IgD-negative memory B cell (primary cell): ENCODE data around the gene CCDC17. TPM values are rescaled to one million over a fixed set of nuclear protein-coding genes. Genes with fewer than 3 reads are reported as not detected.
A peak's percentile ranks its signal among the peaks of the same experiment; 100 is the strongest.

Experiments
- H3K27ac Mint-ChIP-seq, 3 donors: one replicate each; pipeline ENCODE4 v1.8.0; 2020 to 2022; ENCODE audit warnings: mild to moderate bottlenecking in 3 of 3, mixed read lengths in 3 of 3, moderate library complexity in 1 of 3
- H3K27me3 Mint-ChIP-seq: one replicate; pipeline ENCODE4 v1.8.0; 2021; ENCODE audit warnings: mixed read lengths
- H3K36me3 Mint-ChIP-seq: one replicate; pipeline ENCODE4 v1.8.0; 2020; ENCODE audit warnings: mild to moderate bottlenecking, mixed read lengths
- H3K4me1 Mint-ChIP-seq, 3 donors: one replicate each; pipeline ENCODE4 v1.8.0; 2020 to 2022; ENCODE audit warnings: mixed read lengths in 3 of 3, mild to moderate bottlenecking in 1 of 3
- H3K4me3 Mint-ChIP-seq, 4 donors: one replicate each; pipeline ENCODE4 v1.8.0; 2020 to 2022; ENCODE audit warnings: mild to moderate bottlenecking in 4 of 4, mixed read lengths in 4 of 4, moderate library complexity in 3 of 4
- H3K9me3 Mint-ChIP-seq, 3 donors: one replicate each; pipeline ENCODE4 v1.8.0; 2020 to 2021; ENCODE audit warnings: mixed read lengths in 3 of 3, mild to moderate bottlenecking in 1 of 3
- polyA plus RNA-seq: library from polyadenylated mRNA; unstranded; fragments of 300-500 nt; fragmentation: Illumina TruSeq; gene quantifications from one replicate; pipeline ENCODE4 v1.2.3, GENCODE V29; 2021

Gene CCDC17
- polyA plus RNA-seq, 1 donor from 2014 or later = 0.60 TPM

GRCh38 chr1:45643978-45644377 is 20.1 kb upstream of the CCDC17 start:
- Mint-ChIP-seq H3K4me1 (peaks cover 7 to 21% (median 14%) of the 10 kb centered on the region in 3 donors), H3K9me3 (no peaks in the 10 kb centered on the region), H3K36me3 (peaks cover 2% of the 10 kb centered on the region), H3K27ac (no peak overlapping the region), H3K4me3 (no peak overlapping the region), H3K27me3 (no peaks in the 10 kb centered on the region)

DNA sequence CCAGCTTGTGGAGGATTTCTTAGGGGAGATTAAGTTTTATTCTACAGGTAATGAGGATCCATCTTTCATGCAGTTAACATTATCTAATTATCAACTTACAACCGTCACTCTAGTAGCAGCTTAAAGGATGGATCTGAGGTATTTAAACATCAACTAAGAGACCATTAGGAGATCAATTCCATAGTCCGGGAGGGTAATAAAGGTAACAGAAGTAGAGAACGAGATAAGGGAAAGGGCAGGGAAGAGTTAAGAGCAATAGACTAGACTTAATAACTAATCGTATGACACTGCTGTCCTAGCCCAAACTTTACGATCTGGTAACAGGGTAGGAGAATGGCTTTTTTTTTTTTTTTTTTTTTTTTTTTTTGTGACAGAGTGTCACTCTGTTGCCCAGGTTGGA is 19.5 kb upstream of the CCDC17 start:
- Mint-ChIP-seq H3K27ac (no peak overlapping the region), H3K4me3 (no peak overlapping the region), H3K36me3 (peaks cover 2% of the 10 kb centered on the region), H3K4me1 (peaks cover 7 to 21% (median 14%) of the 10 kb centered on the region in 3 donors), H3K9me3 (no peaks in the 10 kb centered on the region), H3K27me3 (no peaks in the 10 kb centered on the region)

DNA sequence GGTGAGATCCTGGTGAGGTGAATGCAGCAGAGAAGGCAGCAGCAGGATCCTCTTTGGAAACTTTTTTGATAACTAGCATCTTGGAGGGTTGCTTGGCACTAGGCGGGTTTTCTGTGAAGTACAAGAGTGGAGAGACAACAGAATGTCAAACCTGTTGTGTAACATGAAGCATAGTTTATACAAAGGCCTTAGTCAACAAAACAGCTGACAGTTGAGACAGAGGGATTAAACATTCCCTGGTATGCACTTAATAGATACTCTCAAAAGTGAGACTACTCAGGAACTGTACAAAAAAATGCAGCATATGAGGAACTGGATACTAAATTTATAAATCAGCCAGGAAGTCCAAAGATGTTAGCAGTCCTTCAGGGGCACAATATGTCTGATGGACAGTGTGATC is 16.4 kb upstream of the CCDC17 start:
- Mint-ChIP-seq H3K27me3 (no peaks in the 10 kb centered on the region), H3K4me3 (no peak overlapping the region), H3K27ac (no peak overlapping the region)

GRCh38 chr1:45635211-45635610 is 11.4 kb upstream of the CCDC17 start:
- no peaks in the 10 kb centered on the region for H3K9me3 Mint-ChIP-seq
- H3K27ac Mint-ChIP-seq = no peak overlapping the region
- no peaks in the 10 kb centered on the region for H3K4me1 Mint-ChIP-seq
- H3K4me3 Mint-ChIP-seq = no peak overlapping the region
- H3K27me3 Mint-ChIP-seq = no peaks in the 10 kb centered on the region
- H3K36me3 Mint-ChIP-seq = peaks cover 6% of the 10 kb centered on the region

More for the DNA sequence above, 16.4 kb upstream of the CCDC17 start:
- H3K9me3 Mint-ChIP-seq = no peaks in the 10 kb centered on the region
- peaks cover 6 to 14% (median 9%) of the 10 kb centered on the region in 3 donors for H3K4me1 Mint-ChIP-seq
- peaks cover 2% of the 10 kb centered on the region for H3K36me3 Mint-ChIP-seq

DNA sequence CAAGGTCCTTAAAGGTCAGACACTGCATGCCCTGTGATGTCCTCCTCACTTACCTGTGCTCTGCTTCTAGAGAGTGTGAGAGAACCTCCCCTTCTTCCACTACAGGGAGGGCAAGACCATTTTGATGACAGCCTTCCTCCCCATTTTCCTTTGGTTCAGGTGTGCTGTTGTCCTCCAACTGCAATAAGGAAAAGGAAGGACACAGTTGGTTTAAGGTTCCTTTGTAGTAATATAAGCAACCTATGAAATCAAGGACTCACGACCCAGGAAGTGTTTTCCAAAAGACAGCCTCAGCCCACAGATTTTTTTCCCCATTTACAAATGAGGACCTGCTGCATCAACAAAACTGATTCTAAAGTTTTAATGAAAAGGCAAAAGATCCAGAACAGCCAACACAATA is 6.6 kb upstream of the CCDC17 start:
- peak overlapping the region in 1 of 3 donors; percentile 3 for H3K27ac Mint-ChIP-seq
- H3K36me3 Mint-ChIP-seq = peaks cover 5% of the 10 kb centered on the region
- H3K4me1 Mint-ChIP-seq = no peaks in the 10 kb centered on the region
- no peak overlapping the region for H3K4me3 Mint-ChIP-seq
- no peaks in the 10 kb centered on the region for H3K27me3 Mint-ChIP-seq
- H3K9me3 Mint-ChIP-seq = no peaks in the 10 kb centered on the region

DNA sequence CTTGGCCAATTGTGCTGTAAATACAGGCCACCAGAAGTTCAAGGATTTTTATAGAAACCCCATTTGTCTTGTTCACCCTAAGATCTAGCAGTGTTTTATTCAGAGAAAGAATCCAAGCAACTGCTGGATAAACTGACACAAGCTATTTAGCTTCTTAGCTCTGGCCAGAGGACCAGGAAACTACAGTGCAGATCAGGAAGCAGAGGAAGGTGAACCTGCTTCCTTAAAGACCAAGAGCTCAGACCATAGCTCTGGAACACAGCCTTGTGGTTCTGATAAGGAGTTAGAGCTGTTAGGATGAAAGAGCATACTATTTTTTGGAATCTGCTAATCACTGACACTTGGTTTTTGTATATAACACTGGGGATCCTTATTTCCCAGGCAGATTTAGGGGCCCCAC is 5.2 kb upstream of the CCDC17 start:
- no peaks in the 10 kb centered on the region for H3K27me3 Mint-ChIP-seq
- no peaks in the 10 kb centered on the region for H3K9me3 Mint-ChIP-seq
- peak overlapping the region in 1 of 3 donors; percentile 59 for H3K27ac Mint-ChIP-seq
- H3K36me3 Mint-ChIP-seq = peaks cover 6% of the 10 kb centered on the region
- H3K4me3 Mint-ChIP-seq = no peak overlapping the region
- H3K4me1 Mint-ChIP-seq = peaks cover 0 to 1% (median 0%) of the 10 kb centered on the region in 3 donors

DNA sequence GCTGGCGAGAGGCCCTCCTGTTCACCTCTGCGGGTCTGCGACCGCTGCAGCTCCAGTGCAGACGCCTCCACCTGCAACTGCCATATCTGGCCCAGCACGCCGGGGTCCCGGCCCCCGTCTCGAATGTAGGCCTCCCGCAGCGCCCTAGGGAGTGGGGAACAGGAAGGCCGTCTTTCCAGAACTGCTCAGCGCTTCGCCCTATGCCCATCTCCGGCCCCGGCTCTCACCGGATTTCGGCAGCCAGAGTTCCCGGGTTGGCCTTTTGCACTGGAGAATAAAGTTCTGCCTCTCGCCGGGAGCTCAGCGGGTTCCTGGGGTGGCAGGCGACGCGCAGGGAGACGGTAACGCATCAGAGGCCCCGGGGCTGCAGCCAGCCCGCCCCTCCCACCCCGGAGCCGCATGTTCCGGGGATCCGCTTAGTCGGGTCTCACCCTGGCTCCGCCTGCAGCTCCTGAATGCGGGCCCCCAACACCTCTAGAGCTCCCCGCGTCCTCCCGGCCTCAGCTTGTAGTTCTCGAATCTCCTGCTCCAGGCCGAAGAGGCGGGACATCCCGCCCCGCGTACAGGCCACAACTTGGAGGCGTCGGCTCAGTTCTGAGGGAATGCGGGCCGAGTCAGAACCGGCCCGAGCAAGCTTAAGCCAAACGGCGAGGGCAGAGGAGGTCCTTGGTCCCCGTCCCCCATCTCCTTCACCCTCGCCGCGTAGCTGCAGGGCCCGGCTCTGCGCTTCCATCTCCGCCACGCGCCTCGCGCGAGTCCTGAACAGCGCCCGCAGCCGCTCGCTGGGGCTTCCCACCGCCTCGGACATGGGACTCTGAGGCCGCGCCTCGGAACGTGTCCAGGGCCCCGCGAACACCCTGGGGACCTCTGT is 1.1 kb downstream of the CCDC17 start:
- H3K27ac Mint-ChIP-seq = peak overlapping the region in 1 of 3 donors; percentile 31
- peaks cover 4% of the 10 kb centered on the region for H3K36me3 Mint-ChIP-seq

GRCh38 chr1:45621895-45622523 is 1.8 kb downstream of the CCDC17 start:
- H3K4me1 Mint-ChIP-seq = peaks cover 0 to 2% (median 1%) of the 10 kb centered on the region in 3 donors
- H3K36me3 Mint-ChIP-seq = peaks cover 4% of the 10 kb centered on the region
- H3K9me3 Mint-ChIP-seq = no peaks in the 10 kb centered on the region
- peak overlapping the region in 1 of 4 donors; percentile 45 for H3K4me3 Mint-ChIP-seq
- H3K27ac Mint-ChIP-seq = no peak overlapping the region
- no peaks in the 10 kb centered on the region for H3K27me3 Mint-ChIP-seq

More for the DNA sequence above, 1.1 kb downstream of the CCDC17 start:
- H3K27me3 Mint-ChIP-seq = no peaks in the 10 kb centered on the region
- H3K9me3 Mint-ChIP-seq = no peaks in the 10 kb centered on the region
- H3K4me3 Mint-ChIP-seq = peak overlapping the region in 1 of 4 donors; percentile 45
- H3K4me1 Mint-ChIP-seq = peaks cover 0 to 1% (median 0%) of the 10 kb centered on the region in 3 donors

DNA sequence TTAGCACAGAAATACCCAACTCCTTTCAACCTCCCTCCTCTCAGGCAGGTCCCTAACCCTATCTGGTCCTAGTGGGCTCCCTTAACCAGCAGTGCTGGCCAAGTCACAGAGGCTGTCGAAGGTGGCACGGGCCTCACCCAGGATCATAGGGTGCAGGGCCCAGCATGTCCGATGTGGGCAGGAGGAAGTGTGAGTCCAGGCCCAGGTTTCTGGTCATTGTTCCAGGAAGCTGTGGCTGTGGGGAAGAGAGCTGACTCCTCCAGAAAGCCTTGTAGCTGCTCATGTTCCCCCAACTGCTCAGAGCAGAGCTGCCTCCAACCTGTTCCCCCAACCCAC is 2.4 kb downstream of the CCDC17 start:
- no peaks in the 10 kb centered on the region for H3K27me3 Mint-ChIP-seq
- no peak overlapping the region for H3K4me3 Mint-ChIP-seq
- no peaks in the 10 kb centered on the region for H3K9me3 Mint-ChIP-seq
- peaks cover under 1 to 3% (median 1%) of the 10 kb centered on the region in 3 donors for H3K4me1 Mint-ChIP-seq
- H3K36me3 Mint-ChIP-seq = peaks cover 4% of the 10 kb centered on the region
- H3K27ac Mint-ChIP-seq = no peak overlapping the region

DNA sequence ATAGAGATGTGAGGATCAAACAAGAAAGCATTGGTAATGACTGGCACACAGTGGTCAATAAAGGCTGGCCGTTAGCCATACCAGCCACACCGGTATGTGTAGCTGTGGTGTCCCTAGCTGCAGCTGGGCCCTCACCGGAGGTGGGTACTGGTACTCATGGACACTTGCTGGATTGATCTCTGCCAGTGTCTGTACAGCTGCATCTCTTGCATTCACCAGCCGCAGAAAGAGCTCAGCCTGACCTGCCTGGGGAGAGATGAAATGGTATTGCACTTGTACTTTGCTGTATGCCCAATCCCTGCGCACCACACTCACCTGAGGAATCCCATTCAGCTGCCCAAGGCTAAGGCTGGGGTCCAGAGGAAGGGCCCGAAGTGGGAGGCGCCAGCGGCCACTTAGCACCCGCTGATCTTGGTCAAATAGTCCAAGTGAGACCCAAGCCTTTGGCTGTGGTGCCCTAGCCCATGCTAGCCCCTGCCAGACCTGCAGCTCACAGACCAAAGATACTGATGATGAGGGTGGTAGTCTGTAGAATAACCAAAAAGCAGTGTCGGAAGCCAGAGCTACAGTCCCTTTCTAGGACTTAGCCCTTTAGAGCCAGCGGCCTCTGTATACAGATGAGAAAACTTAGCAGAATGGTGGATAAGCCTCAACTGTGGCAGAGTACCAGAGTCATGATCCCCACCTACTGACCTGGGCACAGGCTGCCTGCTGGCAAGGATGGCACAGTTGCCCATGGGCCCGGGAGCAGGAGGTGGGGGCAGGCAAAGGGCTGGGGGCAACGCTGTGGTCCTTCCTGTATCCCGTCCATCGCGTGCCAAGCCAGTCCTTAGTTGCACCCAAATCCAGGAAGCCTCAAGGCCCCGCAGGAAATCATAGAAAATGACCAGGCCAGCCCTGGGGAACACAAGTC is 3.0 kb downstream of the CCDC17 start:
- H3K27me3 Mint-ChIP-seq = no peaks in the 10 kb centered on the region
- no peaks in the 10 kb centered on the region for H3K9me3 Mint-ChIP-seq
- H3K36me3 Mint-ChIP-seq = peaks cover 9% of the 10 kb centered on the region
- peak overlapping the region in 2 of 3 donors; percentile 20 to 57 for H3K27ac Mint-ChIP-seq
- no peak overlapping the region for H3K4me3 Mint-ChIP-seq
- H3K4me1 Mint-ChIP-seq = peaks cover 6 to 7% (median 7%) of the 10 kb centered on the region in 3 donors

DNA sequence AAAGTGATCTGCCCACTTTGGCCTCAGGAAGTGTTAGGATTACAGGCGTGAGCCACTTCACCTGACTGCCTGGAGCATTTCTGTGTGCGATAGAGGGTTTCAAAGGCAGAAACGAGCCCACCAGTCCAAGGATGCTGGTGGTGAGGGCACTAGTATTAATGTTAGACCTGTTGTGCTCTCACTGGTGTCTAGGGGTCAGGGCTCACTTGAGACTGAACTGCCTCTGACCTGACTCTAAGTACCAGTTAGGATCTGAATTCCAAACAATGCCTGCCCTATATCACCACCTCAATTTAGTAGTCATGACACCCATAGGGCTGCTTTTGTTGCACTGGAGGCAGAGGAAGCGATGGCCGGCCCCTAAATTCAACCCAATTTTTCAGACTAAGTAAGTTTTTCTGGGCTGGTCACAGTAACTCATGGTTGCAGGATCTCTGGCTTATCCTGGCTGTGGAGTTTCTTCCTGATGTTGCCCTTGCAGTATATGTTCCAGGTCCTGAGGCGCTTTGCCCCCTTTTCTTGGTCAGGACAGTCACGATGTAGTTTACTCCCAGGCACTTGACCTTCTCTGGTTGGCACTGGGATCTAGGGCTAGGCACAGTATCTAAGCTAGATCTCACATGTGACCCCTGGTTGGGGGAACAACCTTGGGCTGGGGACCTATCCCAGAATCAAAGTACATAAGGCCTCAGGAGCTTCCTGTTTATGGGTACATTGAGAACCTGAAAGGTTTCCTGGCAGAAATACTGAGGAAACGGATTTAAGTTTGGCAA is 4.5 kb downstream of the CCDC17 start:
- no peaks in the 10 kb centered on the region for H3K27me3 Mint-ChIP-seq
- H3K9me3 Mint-ChIP-seq = no peaks in the 10 kb centered on the region
- peak overlapping the region in 1 of 3 donors; percentile 67 for H3K27ac Mint-ChIP-seq
- H3K4me1 Mint-ChIP-seq = peaks cover 14 to 17% (median 16%) of the 10 kb centered on the region in 3 donors
- H3K36me3 Mint-ChIP-seq = peaks cover 7% of the 10 kb centered on the region
- H3K4me3 Mint-ChIP-seq = no peak overlapping the region

GRCh38 chr1:45617618-45618017 is 6.2 kb downstream of the CCDC17 start:
- Mint-ChIP-seq H3K36me3 (peaks cover 10% of the 10 kb centered on the region), H3K4me1 (peaks cover 14 to 17% (median 16%) of the 10 kb centered on the region in 3 donors), H3K27me3 (no peaks in the 10 kb centered on the region), H3K27ac (no peak overlapping the region), H3K9me3 (no peaks in the 10 kb centered on the region), H3K4me3 (no peak overlapping the region)

DNA sequence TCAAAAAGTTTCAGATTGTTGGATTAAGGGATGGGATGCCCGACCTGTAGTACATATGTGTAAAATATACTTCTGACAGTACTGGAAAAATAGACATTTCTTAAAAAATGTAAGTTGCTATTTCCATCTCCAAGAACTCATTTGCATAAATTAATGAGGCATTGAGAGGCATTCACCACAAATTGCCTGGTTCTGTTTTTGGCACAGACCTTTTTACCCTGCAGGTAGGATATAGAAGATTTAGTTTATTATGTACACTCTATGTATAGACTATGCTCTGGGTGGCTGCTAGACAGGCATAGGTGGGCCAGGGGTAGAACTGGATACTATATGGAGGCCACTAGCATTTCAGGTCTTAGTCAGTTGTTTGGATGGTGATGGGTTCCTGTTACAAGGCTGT is 8.0 kb downstream of the CCDC17 start:
- Mint-ChIP-seq H3K4me3 (peak overlapping the region in 2 of 4 donors; percentile 39 to 67), H3K27me3 (no peaks in the 10 kb centered on the region)

DNA sequence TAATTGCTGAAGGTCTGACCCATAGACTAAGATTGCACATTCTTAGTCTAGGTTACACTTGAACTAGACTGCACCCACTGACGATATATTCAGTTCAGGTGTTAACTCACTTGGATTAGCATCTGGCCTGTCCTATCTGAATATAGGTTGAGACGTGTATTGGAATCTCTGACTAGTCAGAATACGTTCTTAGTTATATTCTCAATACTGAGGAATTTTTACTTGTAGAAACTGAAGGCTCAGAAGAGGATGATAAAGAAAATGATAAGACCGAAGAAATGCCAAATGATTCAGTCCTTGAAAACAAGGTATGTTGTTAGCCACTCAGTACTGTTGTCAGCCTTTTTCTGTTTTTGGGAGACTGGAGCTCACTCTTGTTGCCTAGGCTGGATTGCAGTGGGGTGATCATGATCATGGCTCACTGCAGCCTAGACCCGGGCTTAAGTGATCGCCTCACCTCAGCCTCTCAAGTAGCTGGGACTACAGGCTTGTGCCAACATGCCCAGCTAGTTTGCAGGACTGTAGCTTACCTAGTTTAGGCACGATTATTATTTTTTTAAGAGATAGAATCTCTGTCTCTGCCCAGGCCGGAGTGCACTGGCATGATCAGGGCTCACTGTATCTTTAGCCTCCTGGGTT is 10.8 kb downstream of the CCDC17 start:
- H3K9me3 Mint-ChIP-seq = no peaks in the 10 kb centered on the region
- H3K27me3 Mint-ChIP-seq = no peaks in the 10 kb centered on the region
- H3K4me1 Mint-ChIP-seq = peaks cover 30 to 31% (median 31%) of the 10 kb centered on the region in 3 donors
- H3K4me3 Mint-ChIP-seq = no peak overlapping the region
- H3K36me3 Mint-ChIP-seq = peaks cover 11% of the 10 kb centered on the region
- no peak overlapping the region for H3K27ac Mint-ChIP-seq

More for the DNA sequence above, 8.0 kb downstream of the CCDC17 start:
- H3K27ac Mint-ChIP-seq = peak overlapping the region in 1 of 3 donors; percentile 3
- H3K4me1 Mint-ChIP-seq = peaks cover 14 to 17% (median 16%) of the 10 kb centered on the region in 3 donors
- H3K9me3 Mint-ChIP-seq = no peaks in the 10 kb centered on the region
- peaks cover 10% of the 10 kb centered on the region for H3K36me3 Mint-ChIP-seq
